ENCODE data around the gene IL16.
A peak's percentile ranks its signal among the peaks of the same experiment; 100 is the strongest.

IL16 gene

GRCh38 chr15:81337241-81337640, 140.6 kb downstream of the IL16 start:
- H3K4me3 ChIP-seq (ENCODE audit: control insufficient read depth, low read depth, low read length), result no peak overlapping the region
- no peak for TF ChIP-seq CTCF (IDR thresholded peaks at IDR 0.05; ENCODE audit: control insufficient read depth, insufficient read depth, low read depth, low read length, missing control alignments)
- DNase-seq (ENCODE audit: low read depth), result no peak

DNA sequence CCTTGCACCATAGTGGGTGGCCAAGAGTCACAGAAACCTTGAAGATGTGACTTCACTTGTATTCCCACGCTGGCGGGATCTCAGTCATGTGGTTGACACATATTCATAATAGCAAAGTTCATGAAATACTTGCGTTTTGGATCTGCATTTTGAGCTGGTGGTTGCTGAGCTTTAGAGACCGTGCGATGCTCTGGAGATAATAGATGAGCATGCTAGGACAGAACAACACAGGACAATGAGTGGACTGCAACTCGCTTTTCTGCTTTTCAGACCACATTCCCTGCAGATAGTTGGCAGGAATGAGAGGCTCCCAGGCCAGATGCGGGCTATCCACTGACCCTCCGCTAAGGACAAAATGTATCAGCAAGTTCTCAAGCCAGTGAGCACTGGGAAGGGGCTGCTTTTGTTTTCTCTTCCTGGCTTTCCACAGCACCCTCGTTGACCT, 141.1 kb downstream of the IL16 start:
- no peak overlapping the region for H3K4me3 ChIP-seq (ENCODE audit: control insufficient read depth, low read depth, low read length)
- DNase-seq (ENCODE audit: low read depth), result no peak
- no peak for TF ChIP-seq CTCF (IDR thresholded peaks at IDR 0.05; ENCODE audit: control insufficient read depth, insufficient read depth, low read depth, low read length, missing control alignments)

DNA sequence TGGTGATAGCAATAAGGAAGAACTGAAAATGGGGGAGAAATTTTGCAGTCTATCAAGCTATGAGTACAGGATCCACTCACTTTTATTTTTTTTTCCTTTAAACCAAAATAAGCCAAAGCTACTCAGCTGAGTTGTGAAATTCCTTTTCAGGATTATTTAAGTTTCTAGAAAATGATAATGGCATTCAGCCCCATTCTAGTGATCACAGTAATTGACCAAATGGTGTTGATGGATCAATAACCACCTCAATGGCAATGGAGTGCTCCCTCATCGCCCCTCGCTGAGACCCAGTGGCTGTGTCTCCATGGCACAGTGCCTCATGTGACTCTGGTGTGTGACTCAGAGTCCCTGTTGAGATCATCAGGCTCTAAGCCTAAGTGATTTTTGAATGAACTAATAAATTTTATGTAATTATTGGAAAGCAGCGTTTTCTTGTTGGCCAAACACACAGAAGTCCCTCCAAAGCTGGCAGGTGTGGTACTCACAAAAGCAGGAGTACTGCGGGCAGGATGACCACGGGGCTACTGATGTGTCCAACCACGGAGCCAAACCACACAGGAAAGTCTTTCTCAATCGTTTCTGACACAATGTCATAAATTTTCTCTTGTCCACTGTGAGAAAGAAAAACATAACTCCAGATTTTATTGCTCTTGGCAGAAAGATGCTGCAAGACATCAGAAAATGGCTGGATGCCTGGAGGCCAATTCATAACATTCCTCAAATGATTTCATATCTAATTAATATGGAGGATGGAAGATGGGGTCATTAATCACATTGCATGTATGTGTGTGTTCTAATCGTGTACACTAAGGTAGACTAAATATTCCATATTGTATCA, 141.7 kb downstream of the IL16 start:
- H3K4me3 ChIP-seq (ENCODE audit: control insufficient read depth, low read depth, low read length), result no peak overlapping the region
- DNase-seq (ENCODE audit: low read depth), result peak; percentile 91
- no peak for TF ChIP-seq CTCF (IDR thresholded peaks at IDR 0.05; ENCODE audit: control insufficient read depth, insufficient read depth, low read depth, low read length, missing control alignments)

GRCh38 chr15:81339321-81339720, 142.6 kb downstream of the IL16 start:
- TF ChIP-seq CTCF (IDR thresholded peaks at IDR 0.05; ENCODE audit: control insufficient read depth, insufficient read depth, low read depth, low read length, missing control alignments), result no peak
- no peak for DNase-seq (ENCODE audit: low read depth)

GRCh38 chr15:81339851-81340250, 143.2 kb downstream of the IL16 start:
- TF ChIP-seq CTCF (IDR thresholded peaks at IDR 0.05; ENCODE audit: control insufficient read depth, insufficient read depth, low read depth, low read length, missing control alignments), result no peak
- H3K4me3 ChIP-seq (ENCODE audit: control insufficient read depth, low read depth, low read length), result no peak overlapping the region
- no peak for DNase-seq (ENCODE audit: low read depth)

More at GRCh38 chr15:81339321-81339720, 142.6 kb downstream of the IL16 start:
- H3K4me3 ChIP-seq (ENCODE audit: control insufficient read depth, low read depth, low read length), result no peak overlapping the region

DNA sequence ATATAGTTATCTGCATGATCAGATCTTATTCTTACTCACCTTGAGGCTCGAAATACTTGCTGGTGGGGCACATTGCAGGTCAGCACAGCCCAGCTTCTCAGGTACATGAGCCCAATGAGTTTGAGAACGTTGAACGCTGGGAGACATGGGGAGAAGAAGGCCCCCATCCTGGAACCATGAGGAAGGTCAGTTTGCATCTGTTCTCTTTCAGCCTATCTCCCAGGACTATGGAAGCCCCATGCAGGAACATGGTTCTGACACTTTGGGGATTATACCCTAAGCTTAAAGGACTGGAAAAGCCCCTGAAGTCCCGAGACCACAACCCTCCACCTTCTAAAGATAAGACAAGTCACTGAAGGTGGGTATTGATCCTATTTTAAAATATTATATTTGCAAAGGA, 144.7 kb downstream of the IL16 start:
- H3K4me3 ChIP-seq (ENCODE audit: control insufficient read depth, low read depth, low read length), result no peak overlapping the region
- TF ChIP-seq CTCF (IDR thresholded peaks at IDR 0.05; ENCODE audit: control insufficient read depth, insufficient read depth, low read depth, low read length, missing control alignments), result no peak
- DNase-seq (ENCODE audit: low read depth), result no peak
